Stimulated activated CD8-positive, alpha-beta memory T cell treated with anti-CD3 and anti-CD28 coated beads, Interleukin-15, amount 100 ng/mL, for 24 hours (primary cell): ENCODE results near the gene LRCOL1.

ENCODE experiments used
- DNase-seq: peaks from one replicate; pipeline ENCODE4 v3.0.0-alpha.2; 2020; ENCODE audit warnings: low read depth

LRCOL1 gene

GRCh38 chr12:132581348-132582057 is 28.9 kb downstream of the LRCOL1 start:
- no peak for DNase-seq

- no peak for DNase-seq
These were observed 29.6 kb downstream of the LRCOL1 start for GRCh38 chr12:132580701-132581292.

DNA sequence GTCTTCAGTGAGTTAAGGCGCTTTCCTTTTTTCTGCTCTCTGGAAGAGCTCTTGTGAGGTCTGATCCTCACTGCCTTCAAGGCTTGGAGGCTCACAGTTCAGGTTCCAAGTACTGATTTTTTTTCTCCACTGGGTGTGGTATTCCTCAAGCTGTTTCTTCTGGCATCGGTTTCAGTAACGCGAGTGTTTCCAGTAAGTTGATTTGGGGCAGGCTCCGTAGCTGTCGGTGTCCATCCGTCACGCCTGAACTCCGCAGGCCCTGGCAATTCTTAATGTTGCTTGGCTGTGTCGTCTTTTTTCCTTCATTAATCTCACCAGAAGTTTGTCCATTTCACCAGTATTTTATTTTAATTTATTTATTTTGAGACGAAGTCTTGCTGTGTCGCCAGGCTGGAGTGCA is 30.6 kb downstream of the LRCOL1 start:
- no peak for DNase-seq

DNA sequence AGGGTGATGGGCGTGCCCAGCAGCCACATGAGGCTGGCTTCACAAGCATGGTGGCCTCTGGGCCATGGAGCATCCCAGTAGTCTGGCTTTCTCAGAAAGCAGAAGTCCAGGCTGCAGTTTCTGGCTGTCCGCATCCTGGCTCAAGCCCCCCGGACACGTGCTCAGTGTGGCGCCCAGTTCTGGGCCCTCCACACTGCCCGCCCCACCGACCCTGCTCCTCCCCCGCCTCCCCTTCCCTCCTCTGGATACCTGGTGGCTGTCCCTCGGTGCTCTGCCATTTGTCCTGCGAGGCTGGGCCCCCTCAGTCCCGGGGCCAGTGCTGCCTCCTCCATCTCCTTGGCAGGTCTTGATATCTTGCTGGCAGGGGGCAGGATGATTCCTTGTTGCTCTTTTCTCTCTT is 31.6 kb downstream of the LRCOL1 start:
- DNase-seq, result no peak

- no peak for DNase-seq
These were observed 32.3 kb downstream of the LRCOL1 start for GRCh38 chr12:132578118-132578517.

GRCh38 chr12:132577191-132577920 is 33.0 kb downstream of the LRCOL1 start:
- no peak for DNase-seq

DNA sequence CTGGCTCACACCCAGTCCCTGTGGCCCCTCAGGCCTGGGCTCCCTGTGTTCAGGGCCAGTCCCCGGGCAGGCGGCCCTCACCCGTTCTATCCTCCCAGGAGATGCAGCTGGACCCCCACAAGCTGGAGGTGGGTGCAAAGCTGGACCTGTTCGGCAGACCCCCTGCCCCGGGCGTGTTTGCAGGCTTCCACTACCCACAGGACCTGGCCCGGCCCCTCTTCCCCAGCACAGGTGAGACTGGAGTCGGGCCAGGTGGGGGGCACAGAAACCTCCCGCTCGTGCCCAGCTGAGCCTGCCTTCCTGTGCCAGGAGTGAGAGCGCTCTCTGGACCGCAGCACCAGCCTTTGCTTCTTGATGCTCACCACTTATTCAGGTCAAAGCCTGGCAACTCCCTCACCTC is 33.7 kb downstream of the LRCOL1 start:
- no peak for DNase-seq

- no peak for DNase-seq
These were observed 34.7 kb downstream of the LRCOL1 start for GRCh38 chr12:132575661-132576060.

- no peak for DNase-seq
These were observed 35.9 kb downstream of the LRCOL1 start for GRCh38 chr12:132574271-132574996.

GRCh38 chr12:132572801-132573760 is 37.3 kb downstream of the LRCOL1 start:
- DNase-seq, result no peak

- no peak for DNase-seq
These were observed 38.3 kb downstream of the LRCOL1 start for GRCh38 chr12:132572106-132572505.

- DNase-seq, result no peak
These were observed 38.8 kb downstream of the LRCOL1 start for GRCh38 chr12:132571598-132571997.

GRCh38 chr12:132571051-132571450 is 39.3 kb downstream of the LRCOL1 start:
- DNase-seq, result no peak

DNA sequence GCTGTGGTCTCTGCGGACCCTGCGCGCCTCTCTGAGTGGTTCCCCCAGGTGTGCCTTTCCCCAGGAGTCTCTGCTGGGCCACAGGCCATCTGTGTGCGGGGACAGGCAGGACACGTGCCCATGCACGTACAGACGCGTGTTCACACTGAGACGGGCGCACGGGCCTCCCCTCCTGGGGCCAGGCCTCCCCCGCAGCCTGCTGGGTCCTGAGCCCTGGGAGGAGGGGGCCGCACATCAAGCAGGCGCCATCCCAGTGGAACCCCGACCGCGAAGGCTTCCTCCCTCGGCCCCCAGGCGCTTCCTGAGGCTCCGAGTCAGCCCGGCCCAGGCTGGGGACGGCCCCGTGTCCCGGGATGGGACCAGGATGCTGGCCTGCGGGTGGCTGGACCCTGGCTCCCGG is 39.7 kb downstream of the LRCOL1 start:
- DNase-seq, result no peak

DNA sequence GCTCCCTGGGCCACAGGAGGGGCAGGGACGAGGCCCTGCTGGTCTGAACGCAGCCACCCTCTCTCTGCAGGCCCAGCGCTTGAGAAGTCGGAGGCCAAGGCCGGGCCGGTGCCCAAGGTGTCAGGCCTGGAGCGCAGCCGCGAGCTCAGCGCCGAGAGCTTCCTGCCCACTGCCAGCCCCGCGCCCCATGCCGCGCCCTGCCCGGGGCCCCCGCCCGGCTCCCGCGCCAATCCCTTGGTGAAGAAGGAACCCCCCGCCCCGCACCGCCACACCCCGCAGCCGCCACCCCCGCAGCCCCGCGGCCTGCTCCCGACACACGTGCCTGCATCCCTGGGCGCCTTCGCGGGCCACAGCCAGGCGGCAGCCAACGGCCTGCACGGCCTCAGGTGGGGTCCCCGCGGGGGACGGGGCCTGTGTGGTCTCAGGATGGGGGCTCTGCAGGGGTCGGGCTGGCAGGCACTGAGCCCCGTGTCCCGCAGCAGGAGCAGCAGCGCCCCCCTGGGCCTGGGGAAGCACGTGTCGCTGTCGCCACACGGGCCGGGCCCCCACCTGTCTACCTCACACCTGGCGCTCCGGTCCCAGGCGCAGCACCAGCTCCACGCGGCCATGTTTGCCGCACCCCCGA is 40.4 kb downstream of the LRCOL1 start:
- no peak for DNase-seq

DNA sequence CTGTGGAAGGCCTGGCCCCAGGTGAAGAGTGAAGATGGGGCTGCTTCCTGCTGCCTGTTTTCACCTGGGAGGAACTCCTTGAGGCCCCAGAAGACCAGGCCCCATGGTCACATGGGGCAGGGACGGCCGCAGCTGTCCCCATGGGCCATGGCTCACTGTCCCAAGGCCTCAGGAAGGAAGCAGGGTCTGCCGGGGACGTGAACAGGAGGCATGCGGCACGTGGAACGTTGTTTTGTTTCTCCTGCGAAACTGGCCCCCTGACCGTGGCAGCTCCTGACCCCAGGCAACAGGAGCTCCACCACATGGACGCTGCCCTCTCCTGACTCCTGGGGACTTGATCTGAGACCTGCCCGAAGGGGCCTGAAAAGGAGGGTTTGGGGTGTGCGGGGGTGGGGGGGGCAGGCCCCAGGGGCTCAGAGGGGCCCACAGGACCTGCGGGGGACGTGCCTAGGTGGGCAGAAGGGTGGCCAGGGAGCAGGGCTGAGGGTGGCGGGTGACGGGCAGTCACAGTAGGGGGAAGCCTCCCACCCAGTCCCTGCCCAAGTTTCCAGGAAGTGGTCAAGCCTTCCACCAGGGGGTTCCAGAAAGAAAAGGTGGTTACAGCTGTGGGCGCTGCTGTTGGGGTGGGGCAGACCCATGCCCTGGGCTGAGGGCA is 41.4 kb downstream of the LRCOL1 start:
- DNase-seq, result no peak

DNA sequence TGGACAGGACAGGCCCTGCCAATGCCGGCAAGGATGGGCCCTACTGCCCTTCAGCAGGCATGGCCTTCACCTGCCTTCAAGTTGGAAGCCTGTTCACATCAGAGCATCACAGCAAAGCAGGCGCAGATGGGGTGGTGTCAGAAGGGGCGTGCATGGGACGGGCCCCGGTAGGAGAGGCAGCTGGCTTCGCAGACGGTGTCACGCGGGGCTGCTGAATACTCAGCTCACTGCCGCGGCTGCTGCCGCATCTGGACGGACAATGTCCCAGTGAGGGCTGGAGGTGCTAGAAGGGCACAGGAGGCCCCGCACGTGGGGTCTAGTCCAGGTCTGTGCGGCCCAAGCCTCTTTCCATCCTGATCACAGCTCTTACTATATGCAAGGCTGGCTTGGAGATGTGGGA is 42.1 kb downstream of the LRCOL1 start:
- DNase-seq, result no peak

DNA sequence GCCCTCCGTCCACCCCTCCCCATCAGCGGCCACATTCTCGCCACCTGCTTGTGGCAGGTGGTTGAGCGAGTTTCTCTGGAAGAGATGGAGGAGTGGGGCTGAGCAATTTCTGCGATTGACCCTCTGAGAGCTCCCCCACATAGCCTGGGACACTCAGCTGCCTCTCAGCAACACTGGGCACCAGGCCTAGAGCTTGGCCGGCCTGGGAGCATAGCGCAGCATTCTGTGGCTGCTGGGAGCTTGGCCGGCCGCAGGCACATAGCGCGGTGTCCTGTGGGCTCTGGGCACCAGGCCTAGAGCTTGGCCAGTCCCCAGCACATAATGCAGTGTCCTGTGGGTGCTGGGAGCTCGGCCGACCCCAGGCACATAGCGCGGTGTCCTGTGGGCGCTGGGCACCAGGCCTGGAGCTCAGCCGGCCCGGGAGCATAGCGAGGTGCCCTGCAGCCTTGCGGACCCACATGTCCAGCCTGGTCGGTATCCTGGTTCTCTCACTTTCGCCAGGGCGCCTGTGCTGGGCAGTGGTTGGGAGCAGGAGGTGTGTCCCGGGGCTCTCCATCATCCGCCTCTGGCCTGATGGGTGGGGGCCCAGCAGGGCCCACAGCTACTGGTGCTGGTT is 43.8 kb downstream of the LRCOL1 start:
- DNase-seq, result no peak

GRCh38 chr12:132565365-132565764 is 45.0 kb downstream of the LRCOL1 start:
- DNase-seq, result no peak

DNA sequence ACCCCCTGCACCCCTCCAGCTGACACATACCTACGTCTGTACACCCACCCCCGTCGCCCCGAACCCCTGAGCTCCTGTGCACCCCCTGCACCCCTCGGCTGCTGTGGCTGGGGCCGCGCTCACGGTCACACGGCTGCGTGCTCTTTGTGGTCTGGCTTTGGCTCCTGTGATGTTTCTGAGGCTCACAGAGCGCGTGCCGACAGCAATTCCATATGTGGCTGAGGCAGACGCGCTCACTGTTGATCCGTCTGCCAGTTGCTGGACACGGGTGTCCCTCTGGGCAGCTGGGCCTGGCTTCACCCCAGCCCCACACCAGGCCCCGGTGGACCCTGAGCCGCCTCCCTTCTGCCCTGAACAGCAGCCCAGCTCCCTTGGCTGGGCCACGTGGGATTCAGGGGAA is 46.5 kb downstream of the LRCOL1 start:
- no peak for DNase-seq
